ENCODE measurements around the gene SYNPR.
A peak's percentile ranks its signal among the peaks of the same experiment; 100 is the strongest.

SYNPR gene

GRCh38 chr3:63331520-63331919 is 53.4 kb downstream of the SYNPR start:
- no peaks in the 10 kb centered on the region for H4K20me1 ChIP-seq
- H3K9ac ChIP-seq, result no peak overlapping the region
- no peaks in the 10 kb centered on the region for H3K27me3 ChIP-seq
- H3K4me2 ChIP-seq, result no peak overlapping the region
- no peak for TF ChIP-seq Cebpa-rat (IDR thresholded peaks at IDR 0.05)
- no peaks in the 10 kb centered on the region for H3K36me3 ChIP-seq
- no peak overlapping the region for H3K27ac ChIP-seq
- H3K9me3 ChIP-seq (replicated peaks in 1 of 11), result no peaks in the 10 kb centered on the region
- H3K4me1 ChIP-seq, result no peaks in the 10 kb centered on the region
- H3K4me3 ChIP-seq, result no peak overlapping the region

- Histone ChIP-seq H3K9ac (no peak overlapping the region), H3K27ac (no peak overlapping the region), H3K4me3 (no peak overlapping the region), H3K36me3 (no peaks in the 10 kb centered on the region), H3K27me3 (no peaks in the 10 kb centered on the region), H3K4me2 (no peak overlapping the region), H4K20me1 (no peaks in the 10 kb centered on the region), H3K4me1 (no peaks in the 10 kb centered on the region), H3K9me3 (replicated peaks in 1 of 11) (no peaks in the 10 kb centered on the region)
- no peak for TF ChIP-seq Cebpa-rat (IDR thresholded peaks at IDR 0.05)
Measured at GRCh38 chr3:63333815-63334214, 55.7 kb downstream of the SYNPR start.

- Histone ChIP-seq H3K27me3 (no peaks in the 10 kb centered on the region), H3K4me1 (peaks cover under 1 to 6% (median 6%) of the 10 kb centered on the region in 10 experiments; a peak in 19 of 20 replicates), H3K4me3 (no peak overlapping the region), H3K9me3 (replicated peaks in 1 of 11) (peaks cover 0 to 9% (median 0%) of the 10 kb centered on the region in 11 experiments; a peak in 2 of 22 replicates), H3K4me2 (no peak overlapping the region), H3K9ac (no peak overlapping the region), H4K20me1 (no peaks in the 10 kb centered on the region), H3K27ac (no peak overlapping the region), H3K36me3 (no peaks in the 10 kb centered on the region)
- TF ChIP-seq Cebpa-rat (IDR thresholded peaks at IDR 0.05), result no peak
Measured at GRCh38 chr3:63338351-63338750, 60.2 kb downstream of the SYNPR start.

GRCh38 chr3:63343674-63344073 is 65.6 kb downstream of the SYNPR start:
- Histone ChIP-seq H3K9ac (peak overlapping the region in 9 of 11 experiments; percentile 39 to 71 (median 58); a peak in 16 of 22 replicates), H3K9me3 (replicated peaks in 1 of 11) (peaks cover 0 to 9% (median 0%) of the 10 kb centered on the region in 11 experiments; a peak in 2 of 22 replicates), H3K4me1 (peaks cover 16 to 32% (median 28%) of the 10 kb centered on the region in 10 experiments), H3K36me3 (no peaks in the 10 kb centered on the region), H3K27ac (peak overlapping the region in 9 of 11 experiments; percentile 57 to 87 (median 81); a peak in 18 of 22 replicates), H3K27me3 (no peaks in the 10 kb centered on the region), H3K4me3 (peak overlapping the region in 2 of 10 experiments; percentile 3 to 6; a peak in 1 of 20 replicates), H4K20me1 (no peaks in the 10 kb centered on the region), H3K4me2 (peak overlapping the region; percentile 67 to 85 (median 74))
- peak in 10 of 11 experiments; percentile 15 to 96 (median 92); a peak in 18 of 22 replicates for TF ChIP-seq Cebpa-rat (IDR thresholded peaks at IDR 0.05)

GRCh38 chr3:63344661-63345060 is 66.6 kb downstream of the SYNPR start:
- peak overlapping the region in 9 of 11 experiments; percentile 57 to 87 (median 81); a peak in 17 of 22 replicates for H3K27ac ChIP-seq
- no peaks in the 10 kb centered on the region for H3K27me3 ChIP-seq
- H3K4me3 ChIP-seq, result no peak overlapping the region
- no peaks in the 10 kb centered on the region for H3K36me3 ChIP-seq
- H3K9me3 ChIP-seq (replicated peaks in 1 of 11), result peaks cover 0 to 9% (median 0%) of the 10 kb centered on the region in 11 experiments; a peak in 2 of 22 replicates
- H4K20me1 ChIP-seq, result no peaks in the 10 kb centered on the region
- no peak for TF ChIP-seq Cebpa-rat (IDR thresholded peaks at IDR 0.05)
- H3K9ac ChIP-seq, result peak overlapping the region in 4 of 11 experiments; percentile 24 to 55 (median 46); a peak in 4 of 22 replicates
- peak overlapping the region; percentile 67 to 85 (median 74) for H3K4me2 ChIP-seq
- H3K4me1 ChIP-seq, result peaks cover 16 to 32% (median 28%) of the 10 kb centered on the region in 10 experiments

- no peak overlapping the region for H3K9ac ChIP-seq
- H3K4me1 ChIP-seq, result peaks cover 0 to 11% (median 7%) of the 10 kb centered on the region in 10 experiments; a peak in 18 of 20 replicates
- no peaks in the 10 kb centered on the region for H3K27me3 ChIP-seq
- no peak overlapping the region for H3K27ac ChIP-seq
- no peak overlapping the region for H3K4me3 ChIP-seq
- no peak overlapping the region for H3K4me2 ChIP-seq
- H4K20me1 ChIP-seq, result no peaks in the 10 kb centered on the region
- TF ChIP-seq Cebpa-rat (IDR thresholded peaks at IDR 0.05), result no peak
- no peaks in the 10 kb centered on the region for H3K36me3 ChIP-seq
- H3K9me3 ChIP-seq (replicated peaks in 1 of 11), result no peaks in the 10 kb centered on the region
Measured at GRCh38 chr3:63349583-63350573, 71.8 kb downstream of the SYNPR start.

- Histone ChIP-seq H3K9ac (no peak overlapping the region), H3K4me3 (no peak overlapping the region), H3K4me1 (no peaks in the 10 kb centered on the region), H3K9me3 (replicated peaks in 1 of 11) (no peaks in the 10 kb centered on the region), H3K27ac (no peak overlapping the region), H3K4me2 (no peak overlapping the region), H3K36me3 (no peaks in the 10 kb centered on the region), H3K27me3 (no peaks in the 10 kb centered on the region), H4K20me1 (no peaks in the 10 kb centered on the region)
- no peak for TF ChIP-seq Cebpa-rat (IDR thresholded peaks at IDR 0.05)
Measured at GRCh38 chr3:63351159-63352007, 73.3 kb downstream of the SYNPR start.

- H3K36me3 ChIP-seq, result no peaks in the 10 kb centered on the region
- no peaks in the 10 kb centered on the region for H3K27me3 ChIP-seq
- no peaks in the 10 kb centered on the region for H3K9me3 ChIP-seq (replicated peaks in 1 of 11)
- no peak overlapping the region for H3K27ac ChIP-seq
- H3K4me1 ChIP-seq, result no peaks in the 10 kb centered on the region
- no peak for TF ChIP-seq Cebpa-rat (IDR thresholded peaks at IDR 0.05)
- no peak overlapping the region for H3K9ac ChIP-seq
- H3K4me3 ChIP-seq, result no peak overlapping the region
- no peaks in the 10 kb centered on the region for H4K20me1 ChIP-seq
- no peak overlapping the region for H3K4me2 ChIP-seq
Measured at GRCh38 chr3:63352008-63352279, 73.8 kb downstream of the SYNPR start.

GRCh38 chr3:63353383-63353782 is 75.3 kb downstream of the SYNPR start:
- Histone ChIP-seq H3K9ac (no peak overlapping the region), H3K36me3 (no peaks in the 10 kb centered on the region), H3K27me3 (no peaks in the 10 kb centered on the region), H3K9me3 (replicated peaks in 1 of 11) (no peaks in the 10 kb centered on the region), H3K27ac (no peak overlapping the region), H3K4me2 (no peak overlapping the region), H3K4me3 (no peak overlapping the region), H3K4me1 (no peaks in the 10 kb centered on the region), H4K20me1 (no peaks in the 10 kb centered on the region)
- no peak for TF ChIP-seq Cebpa-rat (IDR thresholded peaks at IDR 0.05)
